HEK293 (cell line): ENCODE measurements around the gene CYP26B1.

ENCODE experiments used
- CTCF ChIA-PET: fragments of 350-600 bp; formaldehyde crosslinking; extraction: SDS; loops from one replicate; lab custom pipeline; 2021; ENCODE audit warnings: antibody characterized with exemption; lab: Yijun Ruan, JAX
- POLR2A ChIA-PET: fragments of 300-600 bp; formaldehyde crosslinking; extraction: SDS; loops from one replicate; lab custom pipeline; 2020; ENCODE audit warnings: antibody characterized with exemption, inconsistent platforms; lab: Yijun Ruan, JAX
- H3K27ac ChIP-seq: fragments of 200-500 bp; sonication (Bioruptor generic); 2 replicates; pipeline ENCODE4 v1.5.1; 2014; ENCODE audit warnings: low read depth, low read length, control low read depth, inconsistent platforms; ENCODE audit errors: extremely low read depth
- H3K36me3 ChIP-seq, 2 experiments: fragments of 200-500 bp in 1 of 2; sonication (Bioruptor generic) in 1 of 2; 1 replicate in 1 of 2; 2 replicates in 1 of 2; pipeline ENCODE4 v1.5.1; 2014 to 2017; ENCODE audit warnings: inconsistent platforms in 2 of 2, low read length in 2 of 2; ENCODE audit not compliant: control insufficient read depth in 2 of 2, insufficient read depth in 1 of 2
- H3K4me1 ChIP-seq: fragments of 200-500 bp; sonication (Bioruptor generic); 2 replicates; pipeline ENCODE4 v1.5.1; 2014; ENCODE audit warnings: mild to moderate bottlenecking, low read length, inconsistent platforms; ENCODE audit not compliant: control insufficient read depth, insufficient read depth
- H3K4me3 ChIP-seq: 2 replicates; pipeline ENCODE4 v1.5.1; 2011; ENCODE audit warnings: low read depth, mild to moderate bottlenecking, control low read depth, low read length, moderate library complexity
- H3K9me3 ChIP-seq: fragments of 200-500 bp; sonication (Bioruptor generic); 2 replicates; pipeline ENCODE4 v1.5.1; 2014; ENCODE audit warnings: low read depth, low read length, inconsistent platforms; ENCODE audit not compliant: control insufficient read depth, insufficient read depth
- GLIS1 ChIP-seq: fragments of 450-650 bp; formaldehyde crosslinking; IDR thresholded peaks from 2 replicates; pipeline ENCODE4 v1.5.1; 2016; ENCODE audit warnings: missing biosample characterization, missing genetic modification characterization
- ZBTB26 ChIP-seq: fragments of 450-650 bp; formaldehyde crosslinking; optimal IDR thresholded peaks from 2 replicates; pipeline ENCODE3; 2016; ENCODE audit warnings: missing biosample characterization, mild to moderate bottlenecking, missing genetic modification characterization
- ZBTB49 ChIP-seq: fragments of 450-650 bp; formaldehyde crosslinking; IDR thresholded peaks from 2 replicates; pipeline ENCODE4 v1.5.1; 2016; ENCODE audit warnings: missing biosample characterization, missing genetic modification characterization, low read depth
- ZFP3 ChIP-seq: fragments of 450-650 bp; formaldehyde crosslinking; IDR thresholded peaks from 2 replicates; pipeline ENCODE4 v1.5.1; 2016; ENCODE audit warnings: low read depth, missing biosample characterization, missing genetic modification characterization
- ZNF184 ChIP-seq: fragments of 450-650 bp; IDR thresholded peaks from 2 replicates; pipeline ENCODE4 v1.5.1; 2018; ENCODE audit warnings: missing biosample characterization, mild to moderate bottlenecking, missing genetic modification characterization
- ZNF302 ChIP-seq: fragments of 450-650 bp; formaldehyde crosslinking; IDR thresholded peaks from 2 replicates; pipeline ENCODE4 v1.5.1; 2016; ENCODE audit warnings: missing biosample characterization, missing genetic modification characterization, low read depth
- ZNF324 ChIP-seq: fragments of 450-650 bp; formaldehyde crosslinking; IDR thresholded peaks from 2 replicates; pipeline ENCODE4 v1.5.1; 2016; ENCODE audit warnings: missing biosample characterization, missing genetic modification characterization
- ZNF423 ChIP-seq: fragments of 450-650 bp; formaldehyde crosslinking; IDR thresholded peaks from 2 replicates; pipeline ENCODE4 v1.5.1; 2016; ENCODE audit warnings: missing biosample characterization, missing genetic modification characterization
- ZNF501 ChIP-seq: fragments of 450-650 bp; formaldehyde crosslinking; IDR thresholded peaks from 2 replicates; pipeline ENCODE4 v1.5.1; 2016; ENCODE audit warnings: missing biosample characterization, missing genetic modification characterization
- ZNF521 ChIP-seq: fragments of 450-650 bp; formaldehyde crosslinking; IDR thresholded peaks from 2 replicates; pipeline ENCODE4 v1.5.1; 2017; ENCODE audit warnings: missing biosample characterization, mild to moderate bottlenecking, missing genetic modification characterization
- ZNF610 ChIP-seq: fragments of 450-650 bp; formaldehyde crosslinking; IDR thresholded peaks from 2 replicates; pipeline ENCODE4 v1.5.1; 2016; ENCODE audit warnings: missing biosample characterization, missing genetic modification characterization, borderline replicate concordance
- ZNF621 ChIP-seq: fragments of 450-650 bp; formaldehyde crosslinking; IDR thresholded peaks from 2 replicates; pipeline ENCODE4 v1.5.1; 2017; ENCODE audit warnings: missing biosample characterization, missing genetic modification characterization
- ZNF626 ChIP-seq: fragments of 450-650 bp; sonication (Bioruptor Pico); formaldehyde crosslinking; IDR thresholded peaks from 2 replicates; pipeline ENCODE4 v1.5.1; 2018; ENCODE audit warnings: missing biosample characterization, missing genetic modification characterization, inconsistent platforms
- ZNF701 ChIP-seq: fragments of 450-650 bp; formaldehyde crosslinking; IDR thresholded peaks from 2 replicates; pipeline ENCODE4 v1.5.1; 2016; ENCODE audit warnings: missing biosample characterization, missing genetic modification characterization
- ZSCAN16 ChIP-seq: fragments of 450-650 bp; formaldehyde crosslinking; IDR thresholded peaks from 2 replicates; pipeline ENCODE4 v1.5.1; 2016; ENCODE audit warnings: missing biosample characterization, missing genetic modification characterization
- ZSCAN23 ChIP-seq: fragments of 450-650 bp; formaldehyde crosslinking; IDR thresholded peaks from 2 replicates; pipeline ENCODE4 v1.5.1; 2016; ENCODE audit warnings: missing biosample characterization, missing genetic modification characterization
- ZSCAN30 ChIP-seq: fragments of 450-650 bp; IDR thresholded peaks from 2 replicates; pipeline ENCODE4 v1.5.1; 2018; ENCODE audit warnings: missing biosample characterization, mild to moderate bottlenecking, missing genetic modification characterization, moderate library complexity
- TF ChIP-seq, protein P1 (sequence below): fragments of 450-650 bp; formaldehyde crosslinking; conservative IDR thresholded peaks from 2 replicates; pipeline ENCODE4 v1.5.1; 2016; ENCODE audit warnings: low read depth, missing biosample characterization, missing genetic modification characterization
- TF ChIP-seq, protein P2 (sequence below): fragments of 450-650 bp; formaldehyde crosslinking; IDR thresholded peaks from 2 replicates; pipeline ENCODE4 v1.5.1; 2016; ENCODE audit warnings: missing biosample characterization, missing genetic modification characterization

CYP26B1 gene

DNA sequence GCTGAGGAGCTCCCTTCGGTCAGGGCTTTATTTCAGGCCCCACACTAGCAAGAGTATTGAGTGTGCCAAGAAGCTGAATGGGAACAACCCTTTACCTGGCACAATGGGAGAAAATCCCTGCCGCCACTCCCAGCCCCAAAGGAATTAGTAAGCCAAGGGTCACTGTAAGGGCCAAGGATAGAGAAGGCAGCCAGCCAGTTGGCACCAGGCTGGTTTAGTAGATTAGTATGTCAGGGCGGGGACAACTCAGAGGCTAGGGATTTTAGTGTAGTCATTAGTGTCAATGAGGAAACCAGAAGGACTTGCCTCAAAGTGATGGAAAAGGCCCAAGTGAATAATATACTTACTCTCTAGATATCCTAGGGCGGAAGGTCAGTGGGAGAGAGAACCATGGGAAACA is 34.9 kb upstream of the CYP26B1 start:
- ChIA-PET POLR2A (no interaction called here), CTCF (interaction anchor here (0.6 kb wide), 1 partner anchor 444 kb away, joined by 3 read pairs; no protein-coding TSS in a partner anchor)
- Histone ChIP-seq H3K4me3 (no peak overlapping the region), H3K27ac (no peak overlapping the region), H3K36me3 (peaks cover 0 to 19% of the 10 kb centered on the region in 2 experiments; a peak in 1 of 3 replicates), H3K4me1 (no peaks in the 10 kb centered on the region), H3K9me3 (no peaks in the 10 kb centered on the region)
- TF ChIP-seq ZNF423 (tag by site-specific recombination) (no peak), ZNF184 (tag by site-specific recombination) (no peak), ZNF626 (tag by site-specific recombination) (no peak), GLIS1 (tag by site-specific recombination) (no peak), ZNF701 (tag by site-specific recombination) (no peak), ZNF621 (no peak), ZNF501 (no peak), ZNF324 (no peak), ZBTB26 (tag by site-specific recombination) (no peak), ZFP3 (tag by site-specific recombination) (no peak), ZSCAN30 (no peak), ZSCAN16 (tag by site-specific recombination) (no peak), ZBTB49 (tag by site-specific recombination) (no peak), ZNF610 (tag by site-specific recombination) (no peak), ZNF302 (no peak), ZSCAN23 (tag by site-specific recombination) (no peak), ZNF521 (no peak)
- TF ChIP-seq, protein P1, sequence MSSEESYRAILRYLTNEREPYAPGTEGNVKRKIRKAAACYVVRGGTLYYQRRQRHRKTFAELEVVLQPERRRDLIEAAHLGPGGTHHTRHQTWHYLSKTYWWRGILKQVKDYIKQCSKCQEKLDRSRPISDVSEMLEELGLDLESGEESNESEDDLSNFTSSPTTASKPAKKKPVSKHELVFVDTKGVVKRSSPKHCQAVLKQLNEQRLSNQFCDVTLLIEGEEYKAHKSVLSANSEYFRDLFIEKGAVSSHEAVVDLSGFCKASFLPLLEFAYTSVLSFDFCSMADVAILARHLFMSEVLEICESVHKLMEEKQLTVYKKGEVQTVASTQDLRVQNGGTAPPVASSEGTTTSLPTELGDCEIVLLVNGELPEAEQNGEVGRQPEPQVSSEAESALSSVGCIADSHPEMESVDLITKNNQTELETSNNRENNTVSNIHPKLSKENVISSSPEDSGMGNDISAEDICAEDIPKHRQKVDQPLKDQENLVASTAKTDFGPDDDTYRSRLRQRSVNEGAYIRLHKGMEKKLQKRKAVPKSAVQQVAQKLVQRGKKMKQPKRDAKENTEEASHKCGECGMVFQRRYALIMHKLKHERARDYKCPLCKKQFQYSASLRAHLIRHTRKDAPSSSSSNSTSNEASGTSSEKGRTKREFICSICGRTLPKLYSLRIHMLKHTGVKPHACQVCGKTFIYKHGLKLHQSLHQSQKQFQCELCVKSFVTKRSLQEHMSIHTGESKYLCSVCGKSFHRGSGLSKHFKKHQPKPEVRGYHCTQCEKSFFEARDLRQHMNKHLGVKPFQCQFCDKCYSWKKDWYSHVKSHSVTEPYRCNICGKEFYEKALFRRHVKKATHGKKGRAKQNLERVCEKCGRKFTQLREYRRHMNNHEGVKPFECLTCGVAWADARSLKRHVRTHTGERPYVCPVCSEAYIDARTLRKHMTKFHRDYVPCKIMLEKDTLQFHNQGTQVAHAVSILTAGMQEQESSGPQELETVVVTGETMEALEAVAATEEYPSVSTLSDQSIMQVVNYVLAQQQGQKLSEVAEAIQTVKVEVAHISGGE (tag by site-specific recombination), result no peak
- TF ChIP-seq, protein P2, sequence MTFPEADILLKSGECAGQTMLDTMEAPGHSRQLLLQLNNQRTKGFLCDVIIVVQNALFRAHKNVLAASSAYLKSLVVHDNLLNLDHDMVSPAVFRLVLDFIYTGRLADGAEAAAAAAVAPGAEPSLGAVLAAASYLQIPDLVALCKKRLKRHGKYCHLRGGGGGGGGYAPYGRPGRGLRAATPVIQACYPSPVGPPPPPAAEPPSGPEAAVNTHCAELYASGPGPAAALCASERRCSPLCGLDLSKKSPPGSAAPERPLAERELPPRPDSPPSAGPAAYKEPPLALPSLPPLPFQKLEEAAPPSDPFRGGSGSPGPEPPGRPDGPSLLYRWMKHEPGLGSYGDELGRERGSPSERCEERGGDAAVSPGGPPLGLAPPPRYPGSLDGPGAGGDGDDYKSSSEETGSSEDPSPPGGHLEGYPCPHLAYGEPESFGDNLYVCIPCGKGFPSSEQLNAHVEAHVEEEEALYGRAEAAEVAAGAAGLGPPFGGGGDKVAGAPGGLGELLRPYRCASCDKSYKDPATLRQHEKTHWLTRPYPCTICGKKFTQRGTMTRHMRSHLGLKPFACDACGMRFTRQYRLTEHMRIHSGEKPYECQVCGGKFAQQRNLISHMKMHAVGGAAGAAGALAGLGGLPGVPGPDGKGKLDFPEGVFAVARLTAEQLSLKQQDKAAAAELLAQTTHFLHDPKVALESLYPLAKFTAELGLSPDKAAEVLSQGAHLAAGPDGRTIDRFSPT, result no peak
